HUES6 (cell line): Measurements from ENCODE around the gene A2ML1.
"Not testable (repeated sequence)": the region's sequence is repeated elsewhere in the genome, so short reads cannot be mapped to it uniquely, and the experiment has no call there.

Experiments used
- H3K27ac ChIP-seq: 2 replicates; pipeline ENCODE4 v1.7.0; 2013; ENCODE audit warnings: low read depth, mild to moderate bottlenecking, low read length, inconsistent platforms
- H3K27me3 ChIP-seq: 2 replicates; pipeline ENCODE4 v1.6.1; 2013; ENCODE audit warnings: low read length; ENCODE audit not compliant: control insufficient read depth, insufficient read depth
- H3K36me3 ChIP-seq: 2 replicates; pipeline ENCODE4 v1.6.1; 2013; ENCODE audit warnings: low read length; ENCODE audit not compliant: control insufficient read depth, insufficient read depth
- H3K4me1 ChIP-seq: 2 replicates; pipeline ENCODE4 v1.6.1; 2013; ENCODE audit warnings: low read length; ENCODE audit not compliant: control insufficient read depth, insufficient read depth
- H3K4me3 ChIP-seq: 2 replicates; pipeline ENCODE4 v1.5.1; 2013; ENCODE audit warnings: low read depth, low read length
- H3K9ac ChIP-seq: one replicate; pipeline ENCODE4 v1.6.1; 2013; ENCODE audit warnings: mild to moderate bottlenecking, low read length
- H3K9me3 ChIP-seq: 2 replicates; pipeline ENCODE4 v1.6.1; 2013; ENCODE audit warnings: low read depth, low read length; ENCODE audit not compliant: control insufficient read depth, insufficient read depth

Gene A2ML1

GRCh38 chr12:8855891-8856290, 33.5 kb downstream of the A2ML1 start:
- peaks cover 19% of the 10 kb centered on the region for H3K36me3 ChIP-seq
- H3K9me3 ChIP-seq = no peaks in the 10 kb centered on the region
- no peaks in the 10 kb centered on the region for H3K27me3 ChIP-seq
- no peaks in the 10 kb centered on the region; the same call in 1 of the 2 replicates for H3K4me1 ChIP-seq
- H3K27ac ChIP-seq = no peak overlapping the region
- no peak overlapping the region for H3K4me3 ChIP-seq
- no peak overlapping the region for H3K9ac ChIP-seq

- not testable (repeated sequence) for H3K27me3 ChIP-seq, H3K36me3 ChIP-seq
These were observed 37.0 kb downstream of the A2ML1 start for GRCh38 chr12:8859448-8859847.

GRCh38 chr12:8860165-8860961, 37.9 kb downstream of the A2ML1 start:
- H3K4me3 ChIP-seq = no peak overlapping the region
- no peaks in the 10 kb centered on the region for H3K9me3 ChIP-seq
- H3K27ac ChIP-seq = no peak overlapping the region
- peaks cover 6% of the 10 kb centered on the region; the same call in 1 of the 2 replicates for H3K36me3 ChIP-seq
- no peaks in the 10 kb centered on the region for H3K27me3 ChIP-seq
- H3K4me1 ChIP-seq = no peaks in the 10 kb centered on the region
- no peak overlapping the region for H3K9ac ChIP-seq

More at GRCh38 chr12:8859448-8859847, 37.0 kb downstream of the A2ML1 start:
- H3K4me1 ChIP-seq, H3K4me3 ChIP-seq, H3K9me3 ChIP-seq, H3K9ac ChIP-seq, H3K27ac ChIP-seq: not testable (repeated sequence)

GRCh38 chr12:8866429-8866828, 44.0 kb downstream of the A2ML1 start:
- Histone ChIP-seq H3K36me3 (no peaks in the 10 kb centered on the region; the same call in 1 of the 2 replicates), H3K27me3 (no peaks in the 10 kb centered on the region), H3K4me3 (no peak overlapping the region), H3K9me3 (no peaks in the 10 kb centered on the region), H3K4me1 (no peaks in the 10 kb centered on the region), H3K27ac (no peak overlapping the region), H3K9ac (no peak overlapping the region)

GRCh38 chr12:8867009-8867408, 44.6 kb downstream of the A2ML1 start:
- no peak overlapping the region for H3K27ac ChIP-seq
- H3K4me1 ChIP-seq = no peaks in the 10 kb centered on the region
- H3K27me3 ChIP-seq = no peaks in the 10 kb centered on the region
- no peaks in the 10 kb centered on the region; the same call in 1 of the 2 replicates for H3K36me3 ChIP-seq
- no peak overlapping the region for H3K4me3 ChIP-seq
- no peaks in the 10 kb centered on the region for H3K9me3 ChIP-seq
- H3K9ac ChIP-seq = no peak overlapping the region

- H3K9ac ChIP-seq = no peak overlapping the region
- H3K27me3 ChIP-seq = no peaks in the 10 kb centered on the region
- no peak overlapping the region for H3K4me3 ChIP-seq
- H3K9me3 ChIP-seq = no peaks in the 10 kb centered on the region
- H3K36me3 ChIP-seq = no peaks in the 10 kb centered on the region; the same call in 1 of the 2 replicates
- H3K27ac ChIP-seq = no peak overlapping the region
- H3K4me1 ChIP-seq = no peaks in the 10 kb centered on the region
These were observed 45.4 kb downstream of the A2ML1 start for GRCh38 chr12:8867786-8868185.

- no peaks in the 10 kb centered on the region; the same call in 1 of the 2 replicates for H3K36me3 ChIP-seq
- no peaks in the 10 kb centered on the region for H3K27me3 ChIP-seq
- H3K4me3 ChIP-seq = no peak overlapping the region
- H3K9me3 ChIP-seq = no peaks in the 10 kb centered on the region
- H3K4me1 ChIP-seq = no peaks in the 10 kb centered on the region
- H3K27ac ChIP-seq = no peak overlapping the region
- no peak overlapping the region for H3K9ac ChIP-seq
These were observed 48.2 kb downstream of the A2ML1 start for GRCh38 chr12:8870586-8870985.

- Histone ChIP-seq H3K4me3 (no peak overlapping the region), H3K36me3 (no peaks in the 10 kb centered on the region; the same call in 1 of the 2 replicates), H3K9me3 (no peaks in the 10 kb centered on the region), H3K9ac (no peak overlapping the region), H3K27ac (no peak overlapping the region), H3K4me1 (no peaks in the 10 kb centered on the region), H3K27me3 (no peaks in the 10 kb centered on the region)
These were observed 48.6 kb downstream of the A2ML1 start for GRCh38 chr12:8871068-8871467.

- no peaks in the 10 kb centered on the region for H3K36me3 ChIP-seq
- H3K4me1 ChIP-seq = peaks cover 5% of the 10 kb centered on the region; the same call in 1 of the 2 replicates
- no peak overlapping the region for H3K4me3 ChIP-seq
- H3K27me3 ChIP-seq = no peaks in the 10 kb centered on the region
- no peak overlapping the region for H3K27ac ChIP-seq
- no peak overlapping the region for H3K9ac ChIP-seq
- no peaks in the 10 kb centered on the region for H3K9me3 ChIP-seq
These were observed 54.5 kb downstream of the A2ML1 start for GRCh38 chr12:8876887-8877286.

GRCh38 chr12:8886502-8887284, 64.3 kb downstream of the A2ML1 start:
- Histone ChIP-seq H3K4me3 (no peak overlapping the region), H3K27me3 (no peaks in the 10 kb centered on the region), H3K9me3 (peaks cover 13% of the 10 kb centered on the region; the same call in 1 of the 2 replicates), H3K9ac (no peak overlapping the region), H3K27ac (no peak overlapping the region), H3K36me3 (peaks cover 2% of the 10 kb centered on the region; the same call in 1 of the 2 replicates), H3K4me1 (0 out of 2 replicates have a peak, but pooled peaks cover 4% of the 10 kb centered on the region)

- Histone ChIP-seq H3K9ac (no peak overlapping the region), H3K27me3 (no peaks in the 10 kb centered on the region), H3K9me3 (peaks cover 13% of the 10 kb centered on the region; the same call in 1 of the 2 replicates), H3K36me3 (peaks cover 2% of the 10 kb centered on the region; the same call in 1 of the 2 replicates), H3K4me3 (no peak overlapping the region), H3K27ac (no peak overlapping the region), H3K4me1 (0 out of 2 replicates have a peak, but pooled peaks cover 4% of the 10 kb centered on the region)
These were observed 64.9 kb downstream of the A2ML1 start for GRCh38 chr12:8887285-8887715.
